WTC11 (cell line): ENCODE results near the gene GLB1L2.

ENCODE experiments used
- CBFB ChIP-seq: sonication (generic); formaldehyde crosslinking; IDR thresholded peaks from 2 replicates; pipeline ENCODE4 v1.8.1; 2022; ENCODE audit warnings: mild to moderate bottlenecking, low read depth, missing genetic modification reagents
- ELF4 ChIP-seq: sonication (generic); formaldehyde crosslinking; IDR thresholded peaks from 2 replicates; pipeline ENCODE4 v1.8.1; 2022; ENCODE audit warnings: low read depth, mild to moderate bottlenecking, moderate library complexity, missing genetic modification reagents
- FOXK1 ChIP-seq: sonication (generic); formaldehyde crosslinking; IDR thresholded peaks from 2 replicates; pipeline ENCODE4 v1.8.0; 2022; ENCODE audit warnings: mild to moderate bottlenecking, moderate library complexity, missing genetic modification reagents
- FOXP1 ChIP-seq: sonication (generic); formaldehyde crosslinking; IDR thresholded peaks from 2 replicates; pipeline ENCODE4 v1.8.0; 2022; ENCODE audit warnings: missing genetic modification reagents, mild to moderate bottlenecking, moderate library complexity, borderline replicate concordance
- NR1H2 ChIP-seq: sonication (generic); formaldehyde crosslinking; IDR thresholded peaks from 2 replicates; pipeline ENCODE4 v1.9.0; 2021; ENCODE audit warnings: mild to moderate bottlenecking, moderate library complexity, missing genetic modification reagents
- SMAD3 ChIP-seq: sonication (generic); formaldehyde crosslinking; IDR thresholded peaks from 2 replicates; pipeline ENCODE4 v1.8.0; 2022; ENCODE audit warnings: missing genetic modification reagents, mild to moderate bottlenecking, borderline replicate concordance
- SMAD4 ChIP-seq: sonication (generic); formaldehyde crosslinking; IDR thresholded peaks from 2 replicates; pipeline ENCODE4 v1.8.0; 2022; ENCODE audit warnings: mild to moderate bottlenecking, missing genetic modification reagents
- SP1 ChIP-seq: sonication (generic); formaldehyde crosslinking; conservative IDR thresholded peaks from 2 replicates; pipeline ENCODE4 v1.8.1; 2022; ENCODE audit warnings: missing genetic modification reagents
- TEAD4 ChIP-seq: sonication (generic); formaldehyde crosslinking; IDR thresholded peaks from 2 replicates; pipeline ENCODE4 v1.8.0; 2022; ENCODE audit warnings: mild to moderate bottlenecking, missing genetic modification reagents
- TF ChIP-seq, protein P1 (sequence below): fragments of 200-600 bp; IDR thresholded peaks from 2 replicates; pipeline ENCODE4 v1.8.0; 2022; ENCODE audit warnings: antibody characterized with exemption
- TF ChIP-seq, protein P2 (sequence below): sonication (generic); formaldehyde crosslinking; IDR thresholded peaks from 2 replicates; pipeline ENCODE4 v1.8.1; 2022; ENCODE audit warnings: low read depth, missing genetic modification reagents, borderline replicate concordance
- TF ChIP-seq, protein P3 (sequence below): sonication (generic); formaldehyde crosslinking; IDR thresholded peaks from 2 replicates; pipeline ENCODE4 v1.8.1; 2023; ENCODE audit warnings: mild to moderate bottlenecking, moderate library complexity, missing genetic modification reagents
- TF ChIP-seq, protein P4 (sequence below): sonication (generic); formaldehyde crosslinking; IDR thresholded peaks from 2 replicates; pipeline ENCODE4 v1.8.0; 2022; ENCODE audit warnings: mild to moderate bottlenecking, missing genetic modification reagents
- TF ChIP-seq, protein P5 (sequence below): sonication (generic); formaldehyde crosslinking; conservative IDR thresholded peaks from 2 replicates; pipeline ENCODE4 v1.8.1; 2022; ENCODE audit warnings: mild to moderate bottlenecking, missing genetic modification reagents

DNA sequence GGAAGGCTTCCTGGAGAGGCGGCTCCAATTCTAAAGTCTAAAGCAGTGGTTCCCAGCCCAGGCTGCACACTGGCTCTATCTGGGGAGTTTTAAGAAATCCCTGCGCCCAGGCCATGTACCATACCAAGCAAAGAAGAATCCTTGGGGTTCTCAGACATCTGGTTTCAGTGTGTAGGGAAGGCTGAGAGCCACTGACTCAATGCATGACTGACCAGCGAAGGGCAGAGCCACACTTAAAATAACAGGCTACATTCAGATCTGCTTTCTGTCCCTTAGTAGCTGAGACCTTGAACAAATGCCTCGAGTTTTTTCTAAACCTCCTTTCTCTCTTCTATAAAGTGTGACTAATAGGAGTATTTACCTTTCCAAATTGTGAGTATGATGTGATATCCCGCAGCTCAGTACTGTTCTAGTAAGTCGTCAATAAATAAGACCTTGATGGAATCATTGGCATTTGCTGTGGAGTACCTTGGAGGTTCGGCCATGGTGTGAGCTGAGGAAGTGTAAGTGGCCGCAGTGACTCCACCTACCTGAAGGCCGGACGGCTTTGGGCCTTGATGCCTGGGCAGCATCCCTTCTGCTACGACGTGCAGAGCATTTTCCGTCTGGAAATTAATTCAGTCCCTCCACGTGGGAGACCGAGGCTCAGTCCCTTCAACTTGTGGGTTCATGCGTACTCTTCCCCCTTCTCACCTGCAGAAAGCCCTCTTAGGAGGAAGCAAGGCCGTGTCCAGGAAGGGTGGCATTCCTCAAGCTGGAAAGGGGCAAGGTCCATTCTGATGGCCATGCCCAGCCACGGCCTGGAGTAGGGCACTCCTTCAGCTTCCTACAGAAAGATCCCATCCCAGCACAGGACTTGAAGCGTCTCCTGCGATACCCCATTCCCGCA is 25.1 kb downstream of the GLB1L2 start:
- TF ChIP-seq, protein P1, sequence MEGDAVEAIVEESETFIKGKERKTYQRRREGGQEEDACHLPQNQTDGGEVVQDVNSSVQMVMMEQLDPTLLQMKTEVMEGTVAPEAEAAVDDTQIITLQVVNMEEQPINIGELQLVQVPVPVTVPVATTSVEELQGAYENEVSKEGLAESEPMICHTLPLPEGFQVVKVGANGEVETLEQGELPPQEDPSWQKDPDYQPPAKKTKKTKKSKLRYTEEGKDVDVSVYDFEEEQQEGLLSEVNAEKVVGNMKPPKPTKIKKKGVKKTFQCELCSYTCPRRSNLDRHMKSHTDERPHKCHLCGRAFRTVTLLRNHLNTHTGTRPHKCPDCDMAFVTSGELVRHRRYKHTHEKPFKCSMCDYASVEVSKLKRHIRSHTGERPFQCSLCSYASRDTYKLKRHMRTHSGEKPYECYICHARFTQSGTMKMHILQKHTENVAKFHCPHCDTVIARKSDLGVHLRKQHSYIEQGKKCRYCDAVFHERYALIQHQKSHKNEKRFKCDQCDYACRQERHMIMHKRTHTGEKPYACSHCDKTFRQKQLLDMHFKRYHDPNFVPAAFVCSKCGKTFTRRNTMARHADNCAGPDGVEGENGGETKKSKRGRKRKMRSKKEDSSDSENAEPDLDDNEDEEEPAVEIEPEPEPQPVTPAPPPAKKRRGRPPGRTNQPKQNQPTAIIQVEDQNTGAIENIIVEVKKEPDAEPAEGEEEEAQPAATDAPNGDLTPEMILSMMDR = no peak
- TF ChIP-seq SMAD3 (CRISPR knock-in tag) (no peak), SMAD4 (no peak), FOXK1 (CRISPR knock-in tag) (no peak), NR1H2 (no peak), TEAD4 (CRISPR knock-in tag) (no peak), ELF4 (CRISPR knock-in tag) (no peak), FOXP1 (CRISPR knock-in tag) (no peak), CBFB (CRISPR knock-in tag) (no peak), SP1 (CRISPR knock-in tag) (no peak)
- TF ChIP-seq, protein P2, sequence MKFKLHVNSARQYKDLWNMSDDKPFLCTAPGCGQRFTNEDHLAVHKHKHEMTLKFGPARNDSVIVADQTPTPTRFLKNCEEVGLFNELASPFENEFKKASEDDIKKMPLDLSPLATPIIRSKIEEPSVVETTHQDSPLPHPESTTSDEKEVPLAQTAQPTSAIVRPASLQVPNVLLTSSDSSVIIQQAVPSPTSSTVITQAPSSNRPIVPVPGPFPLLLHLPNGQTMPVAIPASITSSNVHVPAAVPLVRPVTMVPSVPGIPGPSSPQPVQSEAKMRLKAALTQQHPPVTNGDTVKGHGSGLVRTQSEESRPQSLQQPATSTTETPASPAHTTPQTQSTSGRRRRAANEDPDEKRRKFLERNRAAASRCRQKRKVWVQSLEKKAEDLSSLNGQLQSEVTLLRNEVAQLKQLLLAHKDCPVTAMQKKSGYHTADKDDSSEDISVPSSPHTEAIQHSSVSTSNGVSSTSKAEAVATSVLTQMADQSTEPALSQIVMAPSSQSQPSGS (CRISPR knock-in tag) = no peak
- TF ChIP-seq, protein P3, sequence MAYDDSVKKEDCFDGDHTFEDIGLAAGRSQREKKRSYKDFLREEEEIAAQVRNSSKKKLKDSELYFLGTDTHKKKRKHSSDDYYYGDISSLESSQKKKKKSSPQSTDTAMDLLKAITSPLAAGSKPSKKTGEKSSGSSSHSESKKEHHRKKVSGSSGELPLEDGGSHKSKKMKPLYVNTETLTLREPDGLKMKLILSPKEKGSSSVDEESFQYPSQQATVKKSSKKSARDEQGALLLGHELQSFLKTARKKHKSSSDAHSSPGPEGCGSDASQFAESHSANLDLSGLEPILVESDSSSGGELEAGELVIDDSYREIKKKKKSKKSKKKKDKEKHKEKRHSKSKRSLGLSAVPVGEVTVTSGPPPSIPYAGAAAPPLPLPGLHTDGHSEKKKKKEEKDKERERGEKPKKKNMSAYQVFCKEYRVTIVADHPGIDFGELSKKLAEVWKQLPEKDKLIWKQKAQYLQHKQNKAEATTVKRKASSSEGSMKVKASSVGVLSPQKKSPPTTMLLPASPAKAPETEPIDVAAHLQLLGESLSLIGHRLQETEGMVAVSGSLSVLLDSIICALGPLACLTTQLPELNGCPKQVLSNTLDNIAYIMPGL (CRISPR knock-in tag) = no peak
- TF ChIP-seq, protein P4, sequence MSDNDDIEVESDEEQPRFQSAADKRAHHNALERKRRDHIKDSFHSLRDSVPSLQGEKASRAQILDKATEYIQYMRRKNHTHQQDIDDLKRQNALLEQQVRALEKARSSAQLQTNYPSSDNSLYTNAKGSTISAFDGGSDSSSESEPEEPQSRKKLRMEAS (CRISPR knock-in tag) = no peak
- TF ChIP-seq, protein P5, sequence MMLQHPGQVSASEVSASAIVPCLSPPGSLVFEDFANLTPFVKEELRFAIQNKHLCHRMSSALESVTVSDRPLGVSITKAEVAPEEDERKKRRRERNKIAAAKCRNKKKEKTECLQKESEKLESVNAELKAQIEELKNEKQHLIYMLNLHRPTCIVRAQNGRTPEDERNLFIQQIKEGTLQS (CRISPR knock-in tag) = no peak
